ENCODE results near the gene CTAGE8. TPM values are rescaled to one million over a fixed set of nuclear protein-coding genes. Genes with fewer than 3 reads are reported as not detected.
"Not testable (repeated sequence)": the region's sequence is repeated elsewhere in the genome, so short reads cannot be mapped to it uniquely, and the experiment has no call there.

The CTAGE8 gene
- total and polyA plus RNA-seq, 2 of the 8 experiments (the other 6 are each of a cell fraction or from before 2014, with no cell fraction given): not detected

DNA sequence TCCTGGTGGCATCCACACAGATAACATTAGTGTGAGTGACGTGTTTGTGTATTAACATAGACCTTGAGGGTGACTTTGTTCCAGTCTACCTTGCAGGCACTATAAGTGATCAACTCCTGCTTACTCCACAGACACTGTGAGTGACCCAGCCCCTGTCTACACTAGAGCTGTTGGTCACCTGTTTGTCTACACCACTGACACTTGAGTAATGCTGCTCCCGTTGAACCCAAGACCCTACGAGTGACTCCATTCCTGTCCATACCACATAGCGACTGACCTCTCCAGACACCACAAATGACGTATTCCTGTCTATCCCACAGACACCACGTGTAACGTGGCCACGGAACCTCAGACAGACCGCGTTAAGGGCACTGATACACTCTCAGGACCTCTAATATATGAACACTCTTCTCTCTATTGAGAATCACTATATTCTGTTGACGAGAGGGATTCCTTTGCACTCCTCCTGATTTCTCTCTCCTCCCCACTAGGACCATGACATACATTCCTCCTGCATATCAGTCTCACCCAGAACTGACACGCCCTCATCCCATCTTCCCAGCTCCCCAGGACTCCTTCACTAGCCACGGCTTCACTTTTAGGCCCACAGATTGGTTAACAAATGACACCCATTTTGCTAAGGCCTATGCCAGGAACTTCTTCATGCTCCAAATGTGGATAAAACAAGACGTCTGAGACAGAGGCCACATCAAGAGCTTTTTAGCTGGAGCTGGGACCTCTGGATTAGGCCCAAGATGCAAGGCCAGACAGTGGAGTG, 23.5 kb upstream of the CTAGE8 start:
- H4K8ac ChIP-seq (ENCODE audit: extremely low read depth, insufficient read depth, low read length); H3K79me2 ChIP-seq (ENCODE audit: control insufficient read depth in 1 of 2, insufficient read depth in 2 of 2, low read length in 2 of 2); H3K9ac ChIP-seq (replicated peaks in 1 of 4; ENCODE audit: extremely low read depth in 1 of 4, low read depth in 3 of 4, low read length in 3 of 4); H3K23me2 ChIP-seq (ENCODE audit: low read depth, low read length); H3K4me1 ChIP-seq (replicated peaks in 1 of 4; ENCODE audit: control insufficient read depth in 3 of 4, insufficient read depth in 4 of 4, low read length in 3 of 4); H2AK5ac ChIP-seq (ENCODE audit: low read depth, low read length); H3K23ac ChIP-seq (ENCODE audit: insufficient read length); FAIRE-seq; H2BK15ac ChIP-seq (ENCODE audit: low read length); H2BK5ac ChIP-seq (ENCODE audit: low read depth, low read length); H2BK20ac ChIP-seq (ENCODE audit: low read length); H3K27me3 ChIP-seq (replicated peaks in 1 of 4; ENCODE audit: control insufficient read depth in 3 of 4, extremely low read depth in 1 of 4, insufficient read depth in 3 of 4, low read length in 3 of 4); H2BK12ac ChIP-seq (ENCODE audit: low read depth, low read length); H3K79me1 ChIP-seq (ENCODE audit: low read depth, low read length); H4K91ac ChIP-seq (replicated peaks; ENCODE audit: insufficient read length, low read length); H2BK120ac ChIP-seq (replicated peaks; ENCODE audit: low read depth, low read length); H4K20me1 ChIP-seq (replicated peaks in 1 of 2; ENCODE audit: control insufficient read depth in 1 of 2, insufficient read depth in 2 of 2, low read length in 2 of 2); H3K14ac ChIP-seq (ENCODE audit: insufficient read length); H3K9me3 ChIP-seq (ENCODE audit: insufficient read depth in 2 of 2, low read depth in 1 of 2, low read length in 1 of 2); H3K4me3 ChIP-seq (ENCODE audit: extremely low read depth in 1 of 4, insufficient read depth in 2 of 4, low read depth in 3 of 4, low read length in 4 of 4); POLR2A ChIA-PET (ENCODE audit: partially characterized antibody); H3K56ac ChIP-seq (replicated peaks; ENCODE audit: insufficient read length, low read depth, low read length); DNase-seq (ENCODE audit: low read depth in 1 of 2, low spot score in 2 of 2); CTCF ChIA-PET (ENCODE audit: partially characterized antibody); H4K5ac ChIP-seq (ENCODE audit: insufficient read length, low read depth, low read length); H2AFZ ChIP-seq (ENCODE audit: low read length); H3K4ac ChIP-seq (replicated peaks; ENCODE audit: insufficient read length, low read depth, low read length); H3K27ac ChIP-seq (ENCODE audit: low read depth, low read length); H3K18ac ChIP-seq (ENCODE audit: extremely low read depth, low read length); H3K36me3 ChIP-seq (ENCODE audit: control insufficient read depth in 2 of 4, insufficient read depth in 4 of 4, low read length in 3 of 4); H3K4me2 ChIP-seq (ENCODE audit: insufficient read depth in 1 of 2, low read depth in 2 of 2, low read length in 2 of 2): not testable (repeated sequence)
- 92% methylated on average over 3 of the region's 14 CpGs; no CpG with 5 or more reads in 1 of the 2 experiments for WGBS, 2 experiments (ENCODE audit: extremely low coverage in 1 of 2, insufficient coverage in 1 of 2, insufficient read length in 1 of 2, insufficient replicate concordance in 2 of 2, low coverage in 1 of 2, low lambda C conversion rate in 2 of 2, missing lambda C conversion rate in 1 of 2)

DNA sequence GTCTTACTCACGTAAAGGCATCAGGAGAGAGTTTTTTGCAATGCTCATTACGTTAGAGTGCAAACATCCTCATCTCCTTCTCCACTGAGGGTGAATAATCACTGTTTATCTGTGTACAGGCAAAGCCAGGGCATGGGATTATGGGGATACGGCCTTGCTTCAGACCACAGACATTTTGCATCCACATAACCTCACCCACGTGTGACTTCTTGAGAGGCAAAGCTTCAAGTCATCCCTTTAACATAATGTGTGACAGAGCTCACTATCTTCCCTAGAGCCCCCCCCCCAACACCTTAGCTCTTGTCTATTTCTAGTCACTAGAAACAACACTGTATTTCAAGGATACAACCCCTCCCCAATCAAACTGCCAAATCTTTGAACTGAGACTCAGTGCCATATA, 22.5 kb upstream of the CTAGE8 start:
- H3K14ac ChIP-seq (ENCODE audit: insufficient read length); H3K27me3 ChIP-seq (replicated peaks in 1 of 4; ENCODE audit: control insufficient read depth in 3 of 4, extremely low read depth in 1 of 4, insufficient read depth in 3 of 4, low read length in 3 of 4); H3K9ac ChIP-seq (replicated peaks in 1 of 4; ENCODE audit: extremely low read depth in 1 of 4, low read depth in 3 of 4, low read length in 3 of 4); H3K36me3 ChIP-seq (ENCODE audit: control insufficient read depth in 2 of 4, insufficient read depth in 4 of 4, low read length in 3 of 4); H3K56ac ChIP-seq (replicated peaks; ENCODE audit: insufficient read length, low read depth, low read length); H3K23ac ChIP-seq (ENCODE audit: insufficient read length); H2AK5ac ChIP-seq (ENCODE audit: low read depth, low read length); FAIRE-seq; H2BK120ac ChIP-seq (replicated peaks; ENCODE audit: low read depth, low read length); H4K91ac ChIP-seq (replicated peaks; ENCODE audit: insufficient read length, low read length); H3K27ac ChIP-seq (ENCODE audit: low read depth, low read length); H3K4me3 ChIP-seq (ENCODE audit: extremely low read depth in 1 of 4, insufficient read depth in 2 of 4, low read depth in 3 of 4, low read length in 4 of 4); H2BK20ac ChIP-seq (ENCODE audit: low read length); H2BK12ac ChIP-seq (ENCODE audit: low read depth, low read length); H4K8ac ChIP-seq (ENCODE audit: extremely low read depth, insufficient read depth, low read length); H3K79me2 ChIP-seq (ENCODE audit: control insufficient read depth in 1 of 2, insufficient read depth in 2 of 2, low read length in 2 of 2); POLR2A ChIA-PET (ENCODE audit: partially characterized antibody); CTCF ChIA-PET (ENCODE audit: partially characterized antibody); H4K5ac ChIP-seq (ENCODE audit: insufficient read length, low read depth, low read length); H2BK15ac ChIP-seq (ENCODE audit: low read length); H3K4ac ChIP-seq (replicated peaks; ENCODE audit: insufficient read length, low read depth, low read length); H3K9me3 ChIP-seq (ENCODE audit: insufficient read depth in 2 of 2, low read depth in 1 of 2, low read length in 1 of 2); H3K79me1 ChIP-seq (ENCODE audit: low read depth, low read length); DNase-seq (ENCODE audit: low read depth in 1 of 2, low spot score in 2 of 2); H4K20me1 ChIP-seq (replicated peaks in 1 of 2; ENCODE audit: control insufficient read depth in 1 of 2, insufficient read depth in 2 of 2, low read length in 2 of 2); H2BK5ac ChIP-seq (ENCODE audit: low read depth, low read length); H3K4me1 ChIP-seq (replicated peaks in 1 of 4; ENCODE audit: control insufficient read depth in 3 of 4, insufficient read depth in 4 of 4, low read length in 3 of 4); H3K18ac ChIP-seq (ENCODE audit: extremely low read depth, low read length); H3K4me2 ChIP-seq (ENCODE audit: insufficient read depth in 1 of 2, low read depth in 2 of 2, low read length in 2 of 2); H2AFZ ChIP-seq (ENCODE audit: low read length); H3K23me2 ChIP-seq (ENCODE audit: low read depth, low read length): not testable (repeated sequence)
- 97% methylated on average over 2 of the region's 4 CpGs; no CpG with 5 or more reads in 1 of the 2 experiments for WGBS, 2 experiments (ENCODE audit: extremely low coverage in 1 of 2, insufficient coverage in 1 of 2, insufficient read length in 1 of 2, insufficient replicate concordance in 2 of 2, low coverage in 1 of 2, low lambda C conversion rate in 2 of 2, missing lambda C conversion rate in 1 of 2)
